HTERT RPE-1 (cell line): ENCODE data around the gene SEMA6A.

ENCODE experiments used
- in situ Hi-C: fragments of 300-500 bp; cut with MboI; formaldehyde crosslinking; loops from 4 replicates; pipeline ENCODE4 v1.14.3; 2020; ENCODE audit warnings: low sequenced_read_pairs

SEMA6A gene

GRCh38 chr5:116415182-116415581 is 159.4 kb downstream of the SEMA6A start:
- in situ Hi-C loops: no loop called here

- in situ Hi-C loops: no loop called here
Measured at GRCh38 chr5:116411101-116411571, 163.5 kb downstream of the SEMA6A start.

GRCh38 chr5:116410336-116410890 is 164.2 kb downstream of the SEMA6A start:
- in situ Hi-C loops: no loop called here

- in situ Hi-C loops: no loop called here
Measured at GRCh38 chr5:116409591-116410296, 164.9 kb downstream of the SEMA6A start.

GRCh38 chr5:116406306-116407041 is 168.1 kb downstream of the SEMA6A start:
- in situ Hi-C loops: no loop called here

- in situ Hi-C loops: no loop called here
Measured at GRCh38 chr5:116404792-116405191, 169.8 kb downstream of the SEMA6A start.

- in situ Hi-C loops: no loop called here
Measured at GRCh38 chr5:116404016-116404415, 170.6 kb downstream of the SEMA6A start.

GRCh38 chr5:116402235-116402634 is 172.4 kb downstream of the SEMA6A start:
- in situ Hi-C loops: no loop called here

GRCh38 chr5:116401576-116401975 is 173.0 kb downstream of the SEMA6A start:
- in situ Hi-C loops: no loop called here

GRCh38 chr5:116396476-116397099 is 178.0 kb downstream of the SEMA6A start:
- in situ Hi-C loops: no loop called here

- in situ Hi-C loops: no loop called here
Measured at GRCh38 chr5:116395631-116396203, 178.9 kb downstream of the SEMA6A start.

- in situ Hi-C loops: no loop called here
Measured at GRCh38 chr5:116395226-116395625, 179.4 kb downstream of the SEMA6A start.

GRCh38 chr5:116394186-116394867 is 180.3 kb downstream of the SEMA6A start:
- in situ Hi-C loops: no loop called here
